ENCODE data around the gene RUSC2.

DNA sequence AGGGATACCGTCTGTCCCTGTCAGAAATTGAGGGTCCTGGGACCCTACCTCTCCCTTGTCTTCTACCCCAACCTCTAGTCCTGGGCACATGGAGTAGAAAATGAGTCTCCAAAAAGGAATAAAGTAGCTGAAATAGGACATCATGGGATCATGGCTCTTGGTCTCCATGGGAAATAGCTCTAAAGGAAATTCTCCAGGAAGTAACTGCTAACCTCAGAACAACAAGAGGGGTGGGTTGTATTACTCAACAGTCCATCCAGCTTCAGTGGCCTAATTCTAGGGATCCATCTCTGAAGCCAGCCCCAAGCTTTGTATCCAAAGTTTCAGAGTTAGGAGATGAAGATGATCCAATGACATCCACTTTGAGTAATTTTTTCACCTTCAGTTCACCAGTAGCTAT lies 11.0 kb upstream of the RUSC2 start:
- no peak for TF ChIP-seq POLR2A (IDR thresholded peaks at IDR 0.05)
- TF ChIP-seq, protein P1, sequence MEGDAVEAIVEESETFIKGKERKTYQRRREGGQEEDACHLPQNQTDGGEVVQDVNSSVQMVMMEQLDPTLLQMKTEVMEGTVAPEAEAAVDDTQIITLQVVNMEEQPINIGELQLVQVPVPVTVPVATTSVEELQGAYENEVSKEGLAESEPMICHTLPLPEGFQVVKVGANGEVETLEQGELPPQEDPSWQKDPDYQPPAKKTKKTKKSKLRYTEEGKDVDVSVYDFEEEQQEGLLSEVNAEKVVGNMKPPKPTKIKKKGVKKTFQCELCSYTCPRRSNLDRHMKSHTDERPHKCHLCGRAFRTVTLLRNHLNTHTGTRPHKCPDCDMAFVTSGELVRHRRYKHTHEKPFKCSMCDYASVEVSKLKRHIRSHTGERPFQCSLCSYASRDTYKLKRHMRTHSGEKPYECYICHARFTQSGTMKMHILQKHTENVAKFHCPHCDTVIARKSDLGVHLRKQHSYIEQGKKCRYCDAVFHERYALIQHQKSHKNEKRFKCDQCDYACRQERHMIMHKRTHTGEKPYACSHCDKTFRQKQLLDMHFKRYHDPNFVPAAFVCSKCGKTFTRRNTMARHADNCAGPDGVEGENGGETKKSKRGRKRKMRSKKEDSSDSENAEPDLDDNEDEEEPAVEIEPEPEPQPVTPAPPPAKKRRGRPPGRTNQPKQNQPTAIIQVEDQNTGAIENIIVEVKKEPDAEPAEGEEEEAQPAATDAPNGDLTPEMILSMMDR (IDR thresholded peaks at IDR 0.05) = no peak
- no peak for TF ChIP-seq POLR2AphosphoS5 (IDR thresholded peaks at IDR 0.05)

Data from upper lobe of left lung (tissue), 4 donors.